Heart left ventricle (tissue), 13 donors: ENCODE data around the gene EPHX1.

Experiments
- CTCF ChIP-seq, 12 donors: fragments of 200-600 bp; sonication (generic) in 4 of 12; IDR thresholded peaks; one replicate each; pipeline versions ENCODE4 v1.5.0 to v1.8.0; 2018 to 2022; ENCODE audit warnings: antibody characterized with exemption in 12 of 12, mild to moderate bottlenecking in 5 of 12
- POLR2A ChIP-seq, 2 donors: fragments of 450-650 bp; IDR thresholded peaks; one replicate each; pipeline ENCODE4 v1.6.1; 2017; ENCODE audit warnings: antibody characterized with exemption in 2 of 2, mild to moderate bottlenecking in 2 of 2, moderate library complexity in 2 of 2
- donor health status: ischemic (EF 13 %, LVEDD 7.1; RV severe dilation, severe dysfunction).
- donor health status: DM: no; HTN: yes; CAD: no.
- donor health status: DM: no; HTN: no; CAD: no.
- donor health status: ischemic (EF 25% LVEDD 6.9; RV normal size, moderate dysfunction).
- donor health status: ischemic (EF 25% LVEDD 5.7; RV mildly dilated, moderate dysfunction).
- donor health status: ischemic (EF 35%, LVEDD 5.7; RV mildly dilated, moderate dysfunction).
- donor health status: nonischemic (EF 11% LVEDD 7.7; RV severe dilation, severe dysfunction).
- donor health status: DM: yes; HTN: yes; CAD: no.
- donor health status: PGD.
- donor health status: ischemic (EF 29% LVEDD 5.4; RV normal size, mild dysfunction).
- donor health status: nonischemic (EF 23%, LVEDD 6.1; RV moderate dilation, normal function).

GRCh38 chr1:225840223-225840610 is 30.3 kb downstream of the EPHX1 start:
- TF ChIP-seq POLR2A (IDR thresholded peaks at IDR 0.05) (no peak), CTCF (IDR thresholded peaks at IDR 0.05) (no peak)
